ENCODE data around the gene LHFPL3.
"Not testable (repeated sequence)": the region's sequence is repeated elsewhere in the genome, so short reads cannot be mapped to it uniquely, and the experiment has no call there.

The LHFPL3 gene

GRCh38 chr7:104935276-104935675 is 606.9 kb downstream of the LHFPL3 start:
- Histone ChIP-seq H3K4me3 (ENCODE audit: low read length) (no peak overlapping the region), H3K9me3 (ENCODE audit: control insufficient read depth, low read length) (no peaks in the 10 kb centered on the region), H3K9ac (ENCODE audit: low read length) (no peak overlapping the region), H3K36me3 (ENCODE audit: control insufficient read depth, insufficient read depth, low read length, severe bottlenecking) (no peaks in the 10 kb centered on the region), H3K4me1 (ENCODE audit: control insufficient read depth, insufficient read depth, low read length) (no peaks in the 10 kb centered on the region), H3K27me3 (replicated peaks; ENCODE audit: control insufficient read depth, insufficient read depth, low read length) (no peaks in the 10 kb centered on the region)
- no peak for DNase-seq (ENCODE audit: low read depth)

- Histone ChIP-seq H3K4me3 (ENCODE audit: low read length) (no peak overlapping the region), H3K4me1 (ENCODE audit: control insufficient read depth, insufficient read depth, low read length) (no peaks in the 10 kb centered on the region), H3K9ac (ENCODE audit: low read length) (no peak overlapping the region), H3K36me3 (ENCODE audit: control insufficient read depth, insufficient read depth, low read length, severe bottlenecking) (no peaks in the 10 kb centered on the region), H3K9me3 (ENCODE audit: control insufficient read depth, low read length) (no peaks in the 10 kb centered on the region), H3K27me3 (replicated peaks; ENCODE audit: control insufficient read depth, insufficient read depth, low read length) (no peaks in the 10 kb centered on the region)
- no peak for DNase-seq (ENCODE audit: low read depth)
Observed at GRCh38 chr7:104936546-104936945, 608.1 kb downstream of the LHFPL3 start.

- not testable (repeated sequence) for H3K36me3 ChIP-seq (ENCODE audit: control insufficient read depth, insufficient read depth, low read length, severe bottlenecking); DNase-seq (ENCODE audit: low read depth); H3K9ac ChIP-seq (ENCODE audit: low read length); H3K9me3 ChIP-seq (ENCODE audit: control insufficient read depth, low read length); H3K4me3 ChIP-seq (ENCODE audit: low read length); H3K4me1 ChIP-seq (ENCODE audit: control insufficient read depth, insufficient read depth, low read length); H3K27me3 ChIP-seq (replicated peaks; ENCODE audit: control insufficient read depth, insufficient read depth, low read length)
Observed at GRCh38 chr7:104937489-104937888, 609.1 kb downstream of the LHFPL3 start.

- Histone ChIP-seq H3K9ac (ENCODE audit: low read length) (no peak overlapping the region), H3K36me3 (ENCODE audit: control insufficient read depth, insufficient read depth, low read length, severe bottlenecking) (no peaks in the 10 kb centered on the region), H3K9me3 (ENCODE audit: control insufficient read depth, low read length) (no peaks in the 10 kb centered on the region), H3K4me1 (ENCODE audit: control insufficient read depth, insufficient read depth, low read length) (no peaks in the 10 kb centered on the region), H3K27me3 (replicated peaks; ENCODE audit: control insufficient read depth, insufficient read depth, low read length) (no peaks in the 10 kb centered on the region), H3K4me3 (ENCODE audit: low read length) (no peak overlapping the region)
- DNase-seq (ENCODE audit: low read depth): no peak
Observed at GRCh38 chr7:104938741-104939390, 610.5 kb downstream of the LHFPL3 start.

- Histone ChIP-seq H3K27me3 (replicated peaks; ENCODE audit: control insufficient read depth, insufficient read depth, low read length) (no peaks in the 10 kb centered on the region), H3K4me3 (ENCODE audit: low read length) (no peak overlapping the region), H3K9me3 (ENCODE audit: control insufficient read depth, low read length) (no peaks in the 10 kb centered on the region), H3K9ac (ENCODE audit: low read length) (no peak overlapping the region), H3K4me1 (ENCODE audit: control insufficient read depth, insufficient read depth, low read length) (peaks cover 6% of the 10 kb centered on the region), H3K36me3 (ENCODE audit: control insufficient read depth, insufficient read depth, low read length, severe bottlenecking) (no peaks in the 10 kb centered on the region)
- no peak for DNase-seq (ENCODE audit: low read depth)
Observed at GRCh38 chr7:104940023-104940710, 611.8 kb downstream of the LHFPL3 start.

GRCh38 chr7:104943502-104944343 is 615.3 kb downstream of the LHFPL3 start:
- H3K27me3 ChIP-seq (replicated peaks; ENCODE audit: control insufficient read depth, insufficient read depth, low read length): no peaks in the 10 kb centered on the region
- DNase-seq (ENCODE audit: low read depth): no peak
- H3K4me3 ChIP-seq (ENCODE audit: low read length): no peak overlapping the region
- no peaks in the 10 kb centered on the region for H3K9me3 ChIP-seq (ENCODE audit: control insufficient read depth, low read length)
- H3K4me1 ChIP-seq (ENCODE audit: control insufficient read depth, insufficient read depth, low read length): peaks cover 13% of the 10 kb centered on the region
- H3K9ac ChIP-seq (ENCODE audit: low read length): no peak overlapping the region
- H3K36me3 ChIP-seq (ENCODE audit: control insufficient read depth, insufficient read depth, low read length, severe bottlenecking): no peaks in the 10 kb centered on the region

- H3K4me1 ChIP-seq (ENCODE audit: control insufficient read depth, insufficient read depth, low read length): peaks cover 18% of the 10 kb centered on the region
- H3K9me3 ChIP-seq (ENCODE audit: control insufficient read depth, low read length): no peaks in the 10 kb centered on the region
Observed at GRCh38 chr7:104945599-104945956, 617.2 kb downstream of the LHFPL3 start.

GRCh38 chr7:104946338-104946737 is 617.9 kb downstream of the LHFPL3 start:
- Histone ChIP-seq H3K9me3 (ENCODE audit: control insufficient read depth, low read length) (no peaks in the 10 kb centered on the region), H3K27me3 (replicated peaks; ENCODE audit: control insufficient read depth, insufficient read depth, low read length) (no peaks in the 10 kb centered on the region), H3K4me3 (ENCODE audit: low read length) (no peak overlapping the region), H3K36me3 (ENCODE audit: control insufficient read depth, insufficient read depth, low read length, severe bottlenecking) (no peaks in the 10 kb centered on the region), H3K4me1 (ENCODE audit: control insufficient read depth, insufficient read depth, low read length) (peaks cover 25% of the 10 kb centered on the region), H3K9ac (ENCODE audit: low read length) (no peak overlapping the region)
- DNase-seq (ENCODE audit: low read depth): no peak

More at GRCh38 chr7:104945599-104945956, 617.2 kb downstream of the LHFPL3 start:
- no peak for DNase-seq (ENCODE audit: low read depth)
- H3K9ac ChIP-seq (ENCODE audit: low read length): peak overlapping the region; percentile 77
- H3K27me3 ChIP-seq (replicated peaks; ENCODE audit: control insufficient read depth, insufficient read depth, low read length): no peaks in the 10 kb centered on the region
- H3K4me3 ChIP-seq (ENCODE audit: low read length): peak overlapping the region; percentile 49
- no peaks in the 10 kb centered on the region for H3K36me3 ChIP-seq (ENCODE audit: control insufficient read depth, insufficient read depth, low read length, severe bottlenecking)

- H3K36me3 ChIP-seq (ENCODE audit: control insufficient read depth, insufficient read depth, low read length, severe bottlenecking): no peaks in the 10 kb centered on the region
- H3K4me3 ChIP-seq (ENCODE audit: low read length): no peak overlapping the region
- no peaks in the 10 kb centered on the region for H3K9me3 ChIP-seq (ENCODE audit: control insufficient read depth, low read length)
Observed at GRCh38 chr7:104950006-104950405, 621.6 kb downstream of the LHFPL3 start.

GRCh38 chr7:104950754-104951153 is 622.4 kb downstream of the LHFPL3 start:
- Histone ChIP-seq H3K36me3 (ENCODE audit: control insufficient read depth, insufficient read depth, low read length, severe bottlenecking) (no peaks in the 10 kb centered on the region), H3K4me1 (ENCODE audit: control insufficient read depth, insufficient read depth, low read length) (peaks cover 24% of the 10 kb centered on the region), H3K27me3 (replicated peaks; ENCODE audit: control insufficient read depth, insufficient read depth, low read length) (no peaks in the 10 kb centered on the region), H3K9ac (ENCODE audit: low read length) (peak overlapping the region; percentile 72), H3K4me3 (ENCODE audit: low read length) (peak overlapping the region; percentile 60), H3K9me3 (ENCODE audit: control insufficient read depth, low read length) (no peaks in the 10 kb centered on the region)
- peak; percentile 76 for DNase-seq (ENCODE audit: low read depth)

More at GRCh38 chr7:104950006-104950405, 621.6 kb downstream of the LHFPL3 start:
- Histone ChIP-seq H3K9ac (ENCODE audit: low read length) (no peak overlapping the region), H3K27me3 (replicated peaks; ENCODE audit: control insufficient read depth, insufficient read depth, low read length) (no peaks in the 10 kb centered on the region), H3K4me1 (ENCODE audit: control insufficient read depth, insufficient read depth, low read length) (peaks cover 27% of the 10 kb centered on the region)
- no peak for DNase-seq (ENCODE audit: low read depth)

- Histone ChIP-seq H3K9me3 (ENCODE audit: control insufficient read depth, low read length) (no peaks in the 10 kb centered on the region), H3K36me3 (ENCODE audit: control insufficient read depth, insufficient read depth, low read length, severe bottlenecking) (no peaks in the 10 kb centered on the region), H3K27me3 (replicated peaks; ENCODE audit: control insufficient read depth, insufficient read depth, low read length) (no peaks in the 10 kb centered on the region), H3K4me3 (ENCODE audit: low read length) (peak overlapping the region; percentile 60), H3K4me1 (ENCODE audit: control insufficient read depth, insufficient read depth, low read length) (peaks cover 23% of the 10 kb centered on the region), H3K9ac (ENCODE audit: low read length) (peak overlapping the region; percentile 72)
- peak; percentile 58 for DNase-seq (ENCODE audit: low read depth)
Observed at GRCh38 chr7:104951546-104951945, 623.1 kb downstream of the LHFPL3 start.
